HepG2 (cell line): ENCODE data around the gene IGDCC3. TPM values are rescaled to one million over a fixed set of nuclear protein-coding genes. Genes with fewer than 3 reads are reported as not detected.

Source experiments
- CENPX ChIP-seq: sonication (generic); formaldehyde crosslinking; IDR thresholded peaks from 2 replicates; pipeline ENCODE4 v1.9.0; 2021; ENCODE audit warnings: mild to moderate bottlenecking, missing genetic modification reagents, moderate library complexity
- CREM ChIP-seq, 2 experiments: sonication (generic) in 1 of 2; formaldehyde crosslinking in 1 of 2; IDR thresholded peaks; 2 replicates each; pipeline versions ENCODE4 v1.4.0 to v1.6.1; 2016 to 2020; ENCODE audit warnings: antibody characterized with exemption in 1 of 2, mild to moderate bottlenecking in 1 of 2, missing genetic modification reagents in 1 of 2
- ELF4 ChIP-seq: sonication (generic); formaldehyde crosslinking; IDR thresholded peaks from 2 replicates; pipeline ENCODE4 v1.5.0; 2020; ENCODE audit warnings: missing genetic modification reagents, mild to moderate bottlenecking, moderate library complexity, borderline replicate concordance
- KLF13 ChIP-seq: sonication (generic); formaldehyde crosslinking; IDR thresholded peaks from 2 replicates; pipeline ENCODE4 v1.4.0; 2020; ENCODE audit warnings: mild to moderate bottlenecking, missing genetic modification reagents
- KMT2B ChIP-seq: IDR thresholded peaks from 2 replicates; pipeline ENCODE4 v1.6.1; 2016; ENCODE audit warnings: missing genetic modification reagents, missing compliant biosample characterization
- NONO ChIP-seq, 2 experiments: fragments of 450-650 bp in 1 of 2; sonication (generic) in 1 of 2; formaldehyde crosslinking in 1 of 2; IDR thresholded peaks in 1 of 2; conservative IDR thresholded peaks in 1 of 2; 2 replicates each; pipeline versions ENCODE4 v1.6.1 to v1.8.0; 2017 to 2022; ENCODE audit warnings: mild to moderate bottlenecking in 1 of 2, missing genetic modification reagents in 1 of 2, moderate library complexity in 1 of 2
- PRMT3 ChIP-seq: sonication (generic); formaldehyde crosslinking; IDR thresholded peaks from 2 replicates; pipeline ENCODE4 v1.8.1; 2022; ENCODE audit warnings: low read depth, mild to moderate bottlenecking, moderate library complexity, missing genetic modification reagents, borderline replicate concordance
- SIX4 ChIP-seq: sonication (generic); formaldehyde crosslinking; IDR thresholded peaks from 2 replicates; pipeline ENCODE4 v1.4.0; 2020; ENCODE audit warnings: missing genetic modification reagents
- SP140L ChIP-seq: sonication (generic); formaldehyde crosslinking; IDR thresholded peaks from 2 replicates; pipeline ENCODE4 v1.4.0; 2020; ENCODE audit warnings: missing genetic modification reagents, borderline replicate concordance
- SP5 ChIP-seq: IDR thresholded peaks from 2 replicates; pipeline ENCODE4 v1.6.1; 2016; ENCODE audit warnings: low read depth, borderline replicate concordance
- SRSF1 ChIP-seq: fragments of 200-400 bp; formaldehyde crosslinking; optimal IDR thresholded peaks from 2 replicates; pipeline ENCODE3; 2017; ENCODE audit warnings: mild to moderate bottlenecking, low read depth, low read length, moderate library complexity
- TAF1 ChIP-seq: sonication (generic); formaldehyde crosslinking; IDR thresholded peaks from 2 replicates; pipeline ENCODE4 v1.4.0; 2020; ENCODE audit warnings: missing genetic modification reagents
- TP53 ChIP-seq: sonication (generic); formaldehyde crosslinking; conservative IDR thresholded peaks from 2 replicates; pipeline ENCODE4 v1.4.0; 2020; ENCODE audit warnings: missing genetic modification reagents
- ZNF552 ChIP-seq: sonication (generic); formaldehyde crosslinking; IDR thresholded peaks from 2 replicates; pipeline ENCODE4 v1.9.0; 2022; ENCODE audit warnings: missing genetic modification reagents, mild to moderate bottlenecking, borderline replicate concordance
- ZNF616 ChIP-seq: sonication (generic); formaldehyde crosslinking; IDR thresholded peaks from 2 replicates; pipeline ENCODE4 v1.5.0; 2020; ENCODE audit warnings: low read depth, mild to moderate bottlenecking, missing genetic modification reagents
- ZNF660 ChIP-seq: sonication (generic); formaldehyde crosslinking; IDR thresholded peaks from 2 replicates; pipeline ENCODE4 v1.5.1; 2020; ENCODE audit warnings: mild to moderate bottlenecking, low read depth, missing genetic modification reagents, borderline replicate concordance
- ZNF737 ChIP-seq: sonication (generic); formaldehyde crosslinking; IDR thresholded peaks from 2 replicates; pipeline ENCODE4 v1.5.0; 2020; ENCODE audit warnings: missing genetic modification reagents, mild to moderate bottlenecking, borderline replicate concordance
- polyA plus RNA-seq, 8 experiments: library from polyadenylated mRNA; depleted of rRNA in 3 of 8; stranded (reverse) in 7 of 8; unstranded in 1 of 8; fragments of >200 nt; fragmentation: Illumina TruSeq in 4 of 8; extraction: Trizol in 4 of 8; gene quantifications; 2 replicates each; pipeline versions ENCODE4 v1.2.1 to v1.2.3, GENCODE V29; 2011 to 2016; ENCODE audit warnings: low read depth in 4 of 8, missing spikeins in 1 of 8, mixed read lengths in 1 of 8; ENCODE audit not compliant: insufficient read depth in 1 of 8
- total RNA-seq, 5 experiments: library from RNA; depleted of rRNA; stranded (reverse); fragments of >200 nt; fragmentation: Illumina TruSeq; extraction: Trizol; gene quantifications; 2 replicates each; pipeline ENCODE4 v1.2.3, GENCODE V29; 2016; ENCODE audit warnings: low read depth in 1 of 5
- TF ChIP-seq, protein P1 (sequence below): sonication (generic); formaldehyde crosslinking; IDR thresholded peaks from 2 replicates; pipeline ENCODE4 v1.4.0; 2020; ENCODE audit warnings: mild to moderate bottlenecking, missing genetic modification reagents
- TF ChIP-seq, protein P2 (sequence below): sonication (generic); formaldehyde crosslinking; IDR thresholded peaks from 2 replicates; pipeline ENCODE4 v1.5.0; 2020; ENCODE audit warnings: mild to moderate bottlenecking, missing genetic modification reagents, borderline replicate concordance
- TF ChIP-seq, protein P3 (sequence below): sonication (generic); formaldehyde crosslinking; IDR thresholded peaks from 2 replicates; pipeline ENCODE4 v1.4.0; 2020; ENCODE audit warnings: missing genetic modification reagents, borderline replicate concordance
- TF ChIP-seq, protein P4 (sequence below): sonication (generic); formaldehyde crosslinking; IDR thresholded peaks from 2 replicates; pipeline ENCODE4 v1.4.0; 2020; ENCODE audit warnings: mild to moderate bottlenecking, missing genetic modification reagents

Gene IGDCC3
- total and polyA plus RNA-seq, 2 of the 13 experiments (the other 11 are each of a cell fraction or from before 2014, with no cell fraction given): 30.1 to 51.8 TPM

DNA sequence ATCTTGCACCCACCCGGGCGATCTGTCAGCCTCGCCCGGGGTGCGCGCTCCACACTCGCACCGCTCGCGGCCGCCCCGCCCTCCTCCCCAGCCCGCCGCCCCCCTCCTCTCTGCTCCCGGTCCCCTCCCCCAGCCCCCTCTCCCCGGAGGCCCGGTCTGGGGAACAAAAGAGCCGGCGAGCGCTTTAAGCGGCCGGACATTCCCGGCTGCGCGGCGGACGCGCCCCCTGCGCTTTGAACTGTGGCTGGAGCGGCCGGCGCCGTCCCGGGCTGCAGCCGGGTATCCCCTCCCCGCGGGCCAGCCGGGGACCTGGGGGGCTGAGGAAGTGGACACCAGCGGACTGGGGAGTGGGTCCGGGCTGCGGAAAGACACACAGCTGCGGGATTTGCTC lies at the start of gene IGDCC3 (continued):
- TF ChIP-seq TP53 (CRISPR knock-in tag): no peak
- no peak for TF ChIP-seq ELF4 (CRISPR knock-in tag)
- no peak for TF ChIP-seq ZNF660 (CRISPR knock-in tag)
- no peak for TF ChIP-seq KLF13 (CRISPR knock-in tag)
- TF ChIP-seq, protein P1, sequence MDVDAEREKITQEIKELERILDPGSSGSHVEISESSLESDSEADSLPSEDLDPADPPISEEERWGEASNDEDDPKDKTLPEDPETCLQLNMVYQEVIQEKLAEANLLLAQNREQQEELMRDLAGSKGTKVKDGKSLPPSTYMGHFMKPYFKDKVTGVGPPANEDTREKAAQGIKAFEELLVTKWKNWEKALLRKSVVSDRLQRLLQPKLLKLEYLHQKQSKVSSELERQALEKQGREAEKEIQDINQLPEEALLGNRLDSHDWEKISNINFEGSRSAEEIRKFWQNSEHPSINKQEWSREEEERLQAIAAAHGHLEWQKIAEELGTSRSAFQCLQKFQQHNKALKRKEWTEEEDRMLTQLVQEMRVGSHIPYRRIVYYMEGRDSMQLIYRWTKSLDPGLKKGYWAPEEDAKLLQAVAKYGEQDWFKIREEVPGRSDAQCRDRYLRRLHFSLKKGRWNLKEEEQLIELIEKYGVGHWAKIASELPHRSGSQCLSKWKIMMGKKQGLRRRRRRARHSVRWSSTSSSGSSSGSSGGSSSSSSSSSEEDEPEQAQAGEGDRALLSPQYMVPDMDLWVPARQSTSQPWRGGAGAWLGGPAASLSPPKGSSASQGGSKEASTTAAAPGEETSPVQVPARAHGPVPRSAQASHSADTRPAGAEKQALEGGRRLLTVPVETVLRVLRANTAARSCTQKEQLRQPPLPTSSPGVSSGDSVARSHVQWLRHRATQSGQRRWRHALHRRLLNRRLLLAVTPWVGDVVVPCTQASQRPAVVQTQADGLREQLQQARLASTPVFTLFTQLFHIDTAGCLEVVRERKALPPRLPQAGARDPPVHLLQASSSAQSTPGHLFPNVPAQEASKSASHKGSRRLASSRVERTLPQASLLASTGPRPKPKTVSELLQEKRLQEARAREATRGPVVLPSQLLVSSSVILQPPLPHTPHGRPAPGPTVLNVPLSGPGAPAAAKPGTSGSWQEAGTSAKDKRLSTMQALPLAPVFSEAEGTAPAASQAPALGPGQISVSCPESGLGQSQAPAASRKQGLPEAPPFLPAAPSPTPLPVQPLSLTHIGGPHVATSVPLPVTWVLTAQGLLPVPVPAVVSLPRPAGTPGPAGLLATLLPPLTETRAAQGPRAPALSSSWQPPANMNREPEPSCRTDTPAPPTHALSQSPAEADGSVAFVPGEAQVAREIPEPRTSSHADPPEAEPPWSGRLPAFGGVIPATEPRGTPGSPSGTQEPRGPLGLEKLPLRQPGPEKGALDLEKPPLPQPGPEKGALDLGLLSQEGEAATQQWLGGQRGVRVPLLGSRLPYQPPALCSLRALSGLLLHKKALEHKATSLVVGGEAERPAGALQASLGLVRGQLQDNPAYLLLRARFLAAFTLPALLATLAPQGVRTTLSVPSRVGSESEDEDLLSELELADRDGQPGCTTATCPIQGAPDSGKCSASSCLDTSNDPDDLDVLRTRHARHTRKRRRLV (CRISPR knock-in tag): no peak
- TF ChIP-seq, protein P2, sequence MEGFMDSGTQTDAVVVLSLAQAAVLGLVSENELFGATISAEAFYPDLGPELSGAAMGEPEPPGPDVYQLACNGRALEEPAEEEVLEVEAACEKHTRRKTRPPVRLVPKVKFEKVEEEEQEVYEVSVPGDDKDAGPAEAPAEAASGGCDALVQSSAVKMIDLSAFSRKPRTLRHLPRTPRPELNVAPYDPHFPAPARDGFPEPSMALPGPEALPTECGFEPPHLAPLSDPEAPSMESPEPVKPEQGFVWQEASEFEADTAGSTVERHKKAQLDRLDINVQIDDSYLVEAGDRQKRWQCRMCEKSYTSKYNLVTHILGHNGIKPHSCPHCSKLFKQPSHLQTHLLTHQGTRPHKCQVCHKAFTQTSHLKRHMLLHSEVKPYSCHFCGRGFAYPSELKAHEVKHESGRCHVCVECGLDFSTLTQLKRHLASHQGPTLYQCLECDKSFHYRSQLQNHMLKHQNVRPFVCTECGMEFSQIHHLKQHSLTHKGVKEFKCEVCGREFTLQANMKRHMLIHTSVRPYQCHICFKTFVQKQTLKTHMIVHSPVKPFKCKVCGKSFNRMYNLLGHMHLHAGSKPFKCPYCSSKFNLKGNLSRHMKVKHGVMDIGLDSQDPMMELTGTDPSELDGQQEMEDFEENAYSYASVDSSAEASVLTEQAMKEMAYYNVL (CRISPR knock-in tag): 0 out of 2 replicates have a peak, but pooled peaks have one; percentile 23
- no peak for TF ChIP-seq SRSF1
- no peak for TF ChIP-seq NONO (IDR thresholded peaks at IDR 0.05)
- TF ChIP-seq NONO (CRISPR knock-in tag; conservative IDR thresholded peaks at IDR 0.05): peak; percentile 26; the same call in 1 of the 2 replicates
- TF ChIP-seq TAF1 (CRISPR knock-in tag): no peak; the same call in 1 of the 2 replicates
- no peak for TF ChIP-seq SP140L (CRISPR knock-in tag)
- TF ChIP-seq SP5: peak; percentile 78
- TF ChIP-seq CENPX: no peak
- TF ChIP-seq ZNF616: no peak
- TF ChIP-seq, protein P3, sequence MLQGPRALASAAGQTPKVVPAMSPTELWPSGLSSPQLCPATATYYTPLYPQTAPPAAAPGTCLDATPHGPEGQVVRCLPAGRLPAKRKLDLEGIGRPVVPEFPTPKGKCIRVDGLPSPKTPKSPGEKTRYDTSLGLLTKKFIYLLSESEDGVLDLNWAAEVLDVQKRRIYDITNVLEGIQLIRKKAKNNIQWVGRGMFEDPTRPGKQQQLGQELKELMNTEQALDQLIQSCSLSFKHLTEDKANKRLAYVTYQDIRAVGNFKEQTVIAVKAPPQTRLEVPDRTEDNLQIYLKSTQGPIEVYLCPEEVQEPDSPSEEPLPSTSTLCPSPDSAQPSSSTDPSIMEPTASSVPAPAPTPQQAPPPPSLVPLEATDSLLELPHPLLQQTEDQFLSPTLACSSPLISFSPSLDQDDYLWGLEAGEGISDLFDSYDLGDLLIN (CRISPR knock-in tag): no peak
- no peak for TF ChIP-seq ZNF737 (CRISPR knock-in tag)
- TF ChIP-seq, protein P4, sequence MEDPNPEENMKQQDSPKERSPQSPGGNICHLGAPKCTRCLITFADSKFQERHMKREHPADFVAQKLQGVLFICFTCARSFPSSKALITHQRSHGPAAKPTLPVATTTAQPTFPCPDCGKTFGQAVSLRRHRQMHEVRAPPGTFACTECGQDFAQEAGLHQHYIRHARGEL (CRISPR knock-in tag): no peak
- no peak for TF ChIP-seq ZNF552 (CRISPR knock-in tag)
- TF ChIP-seq CREM (IDR thresholded peaks at IDR 0.05): no peak
- TF ChIP-seq CREM (CRISPR knock-in tag; IDR thresholded peaks at IDR 0.05): no peak
- TF ChIP-seq SIX4 (CRISPR knock-in tag): no peak
- TF ChIP-seq PRMT3 (CRISPR knock-in tag): no peak
- TF ChIP-seq KMT2B (CRISPR knock-in tag): no peak
